K562 (cell line): ENCODE measurements around the gene PSMD2. TPM values are rescaled to one million over a fixed set of nuclear protein-coding genes. Genes with fewer than 3 reads are reported as not detected.

Experiments
- MAX ChIP-seq: sonication (generic); formaldehyde crosslinking; IDR thresholded peaks from 2 replicates; pipeline ENCODE4 v1.9.0; 2022; ENCODE audit warnings: mild to moderate bottlenecking, missing genetic modification reagents
- MTA2 ChIP-seq: fragments of 450-650 bp; IDR thresholded peaks from 2 replicates; pipeline ENCODE4 v1.6.1; 2016; ENCODE audit warnings: low read depth
- NFE2 ChIP-seq: IDR thresholded peaks from 2 replicates; pipeline ENCODE4 v1.6.1; 2014; ENCODE audit warnings: antibody characterized with exemption, low read depth
- NR1H2 ChIP-seq: sonication (generic); formaldehyde crosslinking; IDR thresholded peaks from 2 replicates; pipeline ENCODE4 v1.4.0; 2020; ENCODE audit warnings: mild to moderate bottlenecking, missing genetic modification reagents
- NR3C1 ChIP-seq: sonication (generic); formaldehyde crosslinking; IDR thresholded peaks from 2 replicates; pipeline ENCODE4 v1.8.1; 2022; ENCODE audit warnings: missing genetic modification reagents
- RBBP5 ChIP-seq: fragments of 200-600 bp; sonication (generic); IDR thresholded peaks from 2 replicates; pipeline ENCODE4 v1.6.1; 2012; ENCODE audit warnings: borderline replicate concordance, mild to moderate bottlenecking, low read length, control low read depth, inconsistent platforms; ENCODE audit not compliant: insufficient read depth, poor library complexity, severe bottlenecking
- RCOR1 ChIP-seq, 2 experiments: IDR thresholded peaks; 2 replicates each; pipeline ENCODE4 v1.6.1; 2012; ENCODE audit warnings: low read depth in 2 of 2, low read length in 2 of 2, borderline replicate concordance in 1 of 2, improper control_type of control experiment in 1 of 2
- VEZF1 ChIP-seq: fragments of 200-800 bp; sonication (Bioruptor generic); IDR thresholded peaks from 2 replicates; pipeline ENCODE4 v1.6.1; 2017; ENCODE audit warnings: missing genetic modification characterization, missing compliant biosample characterization
- ZBTB1 ChIP-seq: sonication (generic); formaldehyde crosslinking; IDR thresholded peaks from 2 replicates; pipeline ENCODE4 v1.8.1; 2023; ENCODE audit warnings: missing genetic modification reagents, low read depth, mild to moderate bottlenecking, borderline replicate concordance
- ZFP36 ChIP-seq: fragments of 150-350 bp; IDR thresholded peaks from 2 replicates; pipeline ENCODE4 v1.6.1; 2018; ENCODE audit warnings: low read length, low read depth; ENCODE audit not compliant: partially characterized antibody
- polyA plus RNA-seq, 8 experiments: library from polyadenylated mRNA; depleted of rRNA in 4 of 8; stranded (reverse) in 5 of 8; unstranded in 3 of 8; fragments of >200 nt; fragmentation: Nextera tagmentation in 2 of 8; fragmentation: Illumina TruSeq in 1 of 8; extraction: Ambion mirVana in 2 of 8; extraction: Trizol in 1 of 8; gene quantifications; 2 replicates each; pipeline versions ENCODE4 v1.2.1 to v1.2.3, GENCODE V29; 2011 to 2014; ENCODE audit warnings: inconsistent platforms in 1 of 8, missing spikeins in 1 of 8
- total RNA-seq, 7 experiments: library from RNA; depleted of rRNA in 6 of 7; stranded (reverse); fragments of >200 nt in 6 of 7; fragmentation: Illumina TruSeq in 2 of 7; extraction: Trizol in 2 of 7; gene quantifications; 2 replicates each; pipeline versions ENCODE4 v1.2.1 to v1.2.3, GENCODE V29; 2011 to 2021; ENCODE audit warnings: low replicate concordance in 1 of 7
- TF ChIP-seq, protein P1 (sequence below): sonication (generic); formaldehyde crosslinking; IDR thresholded peaks from 2 replicates; pipeline ENCODE4 v1.9.0; 2022; ENCODE audit warnings: mild to moderate bottlenecking, missing genetic modification reagents
- TF ChIP-seq, protein P2 (sequence below), 2 experiments: fragments of 150-350 bp in 1 of 2; IDR thresholded peaks; 2 replicates each; pipeline ENCODE4 v1.6.1; 2012 to 2016; ENCODE audit warnings: low read depth in 2 of 2, low read length in 2 of 2, mild to moderate bottlenecking in 1 of 2, moderate library complexity in 1 of 2

The PSMD2 gene
- total and polyA plus RNA-seq, 9 of the 15 experiments (the other 6 are each of a cell fraction or from before 2014, with no cell fraction given) = 152 to 484 (median 295) TPM

- TF ChIP-seq RBBP5 (peak; percentile 88), RCOR1 (IDR thresholded peaks at IDR 0.05; ENCODE audit: borderline replicate concordance in 1 of 2, low read depth in 2 of 2, low read length in 2 of 2) (no peak), VEZF1 (peak; percentile 90), NFE2 (no peak), ZBTB1 (CRISPR knock-in tag) (peak; percentile 67; the same call in 1 of the 2 replicates), ZFP36 (no peak), MAX (CRISPR knock-in tag) (peak; percentile 41; the same call in 1 of the 2 replicates), MTA2 (no peak), NR1H2 (CRISPR knock-in tag) (no peak), NR3C1 (CRISPR knock-in tag) (0 out of 2 replicates have a peak, but pooled peaks have one; percentile 29)
- TF ChIP-seq, protein P1, sequence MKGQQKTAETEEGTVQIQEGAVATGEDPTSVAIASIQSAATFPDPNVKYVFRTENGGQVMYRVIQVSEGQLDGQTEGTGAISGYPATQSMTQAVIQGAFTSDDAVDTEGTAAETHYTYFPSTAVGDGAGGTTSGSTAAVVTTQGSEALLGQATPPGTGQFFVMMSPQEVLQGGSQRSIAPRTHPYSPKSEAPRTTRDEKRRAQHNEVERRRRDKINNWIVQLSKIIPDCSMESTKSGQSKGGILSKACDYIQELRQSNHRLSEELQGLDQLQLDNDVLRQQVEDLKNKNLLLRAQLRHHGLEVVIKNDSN = peak; percentile 20; the same call in 1 of the 2 replicates
- TF ChIP-seq, protein P2, sequence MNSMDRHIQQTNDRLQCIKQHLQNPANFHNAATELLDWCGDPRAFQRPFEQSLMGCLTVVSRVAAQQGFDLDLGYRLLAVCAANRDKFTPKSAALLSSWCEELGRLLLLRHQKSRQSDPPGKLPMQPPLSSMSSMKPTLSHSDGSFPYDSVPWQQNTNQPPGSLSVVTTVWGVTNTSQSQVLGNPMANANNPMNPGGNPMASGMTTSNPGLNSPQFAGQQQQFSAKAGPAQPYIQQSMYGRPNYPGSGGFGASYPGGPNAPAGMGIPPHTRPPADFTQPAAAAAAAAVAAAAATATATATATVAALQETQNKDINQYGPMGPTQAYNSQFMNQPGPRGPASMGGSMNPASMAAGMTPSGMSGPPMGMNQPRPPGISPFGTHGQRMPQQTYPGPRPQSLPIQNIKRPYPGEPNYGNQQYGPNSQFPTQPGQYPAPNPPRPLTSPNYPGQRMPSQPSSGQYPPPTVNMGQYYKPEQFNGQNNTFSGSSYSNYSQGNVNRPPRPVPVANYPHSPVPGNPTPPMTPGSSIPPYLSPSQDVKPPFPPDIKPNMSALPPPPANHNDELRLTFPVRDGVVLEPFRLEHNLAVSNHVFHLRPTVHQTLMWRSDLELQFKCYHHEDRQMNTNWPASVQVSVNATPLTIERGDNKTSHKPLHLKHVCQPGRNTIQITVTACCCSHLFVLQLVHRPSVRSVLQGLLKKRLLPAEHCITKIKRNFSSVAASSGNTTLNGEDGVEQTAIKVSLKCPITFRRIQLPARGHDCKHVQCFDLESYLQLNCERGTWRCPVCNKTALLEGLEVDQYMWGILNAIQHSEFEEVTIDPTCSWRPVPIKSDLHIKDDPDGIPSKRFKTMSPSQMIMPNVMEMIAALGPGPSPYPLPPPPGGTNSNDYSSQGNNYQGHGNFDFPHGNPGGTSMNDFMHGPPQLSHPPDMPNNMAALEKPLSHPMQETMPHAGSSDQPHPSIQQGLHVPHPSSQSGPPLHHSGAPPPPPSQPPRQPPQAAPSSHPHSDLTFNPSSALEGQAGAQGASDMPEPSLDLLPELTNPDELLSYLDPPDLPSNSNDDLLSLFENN (IDR thresholded peaks at IDR 0.05; ENCODE audit: low read depth in 2 of 2, low read length in 2 of 2) = 0 out of 4 replicates have a peak, but pooled peaks of 1 of the 2 experiments have one; percentile 8
Observed at GRCh38 chr3:184314700-184315542, 15.9 kb downstream of the PSMD2 start (continued).
